CD4-positive, alpha-beta memory T cell (primary cell): ENCODE results near the gene CTNND2. TPM values are rescaled to one million over a fixed set of nuclear protein-coding genes. Genes with fewer than 3 reads are reported as not detected.

ENCODE experiments used
- CTCF ChIA-PET: fragments of 350-600 bp; sonication (Branson Sonifier 250); formaldehyde crosslinking; loops from one replicate; lab custom pipeline; 2021; ENCODE audit warnings: inconsistent platforms; ENCODE audit not compliant: partially characterized antibody; lab: Charles Lee
- POLR2A ChIA-PET: fragments of 350-600 bp; sonication (Branson Sonifier 250); formaldehyde crosslinking; loops from one replicate; lab custom pipeline; 2021; ENCODE audit not compliant: partially characterized antibody; lab: Charles Lee
- DNase-seq, 5 donors: peaks; one replicate each; pipeline versions ENCODE4 v3.0.0 to v3.0.0-alpha.2; 2020 to 2022; ENCODE audit warnings: mixed read lengths in 1 of 5
- H3K27ac ChIP-seq: one replicate; pipeline ENCODE4 v1.7.0; 2013; ENCODE audit warnings: low read depth, low read length
- H3K27me3 ChIP-seq: 2 replicates; pipeline ENCODE4 v1.7.0; 2013; ENCODE audit warnings: mild to moderate bottlenecking, low read length, moderate library complexity; ENCODE audit not compliant: insufficient read depth
- H3K36me3 ChIP-seq: 2 replicates; pipeline ENCODE4 v1.7.0; 2013; ENCODE audit warnings: mild to moderate bottlenecking, low read length, moderate library complexity; ENCODE audit not compliant: insufficient read depth
- H3K4me1 ChIP-seq: 2 replicates; pipeline ENCODE4 v1.7.0; 2013; ENCODE audit warnings: mild to moderate bottlenecking, low read length, moderate library complexity; ENCODE audit not compliant: insufficient read depth
- H3K4me3 ChIP-seq, 2 donors: one replicate each; pipeline ENCODE4 v1.7.0; 2013; ENCODE audit warnings: low read length in 2 of 2, mild to moderate bottlenecking in 1 of 2
- H3K9me3 ChIP-seq, 2 donors: one replicate each; pipeline ENCODE4 v1.7.0; 2013; ENCODE audit warnings: low read length in 2 of 2, control low read depth in 1 of 2; ENCODE audit not compliant: control insufficient read depth in 1 of 2
- H3K27ac Mint-ChIP-seq, 7 donors: one replicate each; pipeline ENCODE4 v1.8.0; 2020 to 2021; ENCODE audit warnings: mixed read lengths in 7 of 7, mild to moderate bottlenecking in 6 of 7, inconsistent platforms in 3 of 7, moderate library complexity in 3 of 7
- H3K27me3 Mint-ChIP-seq, 2 donors: one replicate each; pipeline ENCODE4 v1.8.0; 2020 to 2021; ENCODE audit warnings: mixed read lengths in 2 of 2
- H3K36me3 Mint-ChIP-seq, 2 donors: one replicate each; pipeline ENCODE4 v1.8.0; 2020 to 2021; ENCODE audit warnings: mixed read lengths in 2 of 2, inconsistent platforms in 1 of 2, mild to moderate bottlenecking in 1 of 2
- H3K4me1 Mint-ChIP-seq, 4 donors: one replicate each; pipeline ENCODE4 v1.8.0; 2020 to 2021; ENCODE audit warnings: mixed read lengths in 4 of 4, mild to moderate bottlenecking in 1 of 4
- H3K4me3 Mint-ChIP-seq, 8 donors: one replicate each; pipeline ENCODE4 v1.8.0; 2020 to 2021; ENCODE audit warnings: mixed read lengths in 8 of 8, mild to moderate bottlenecking in 7 of 8, moderate library complexity in 6 of 8, inconsistent platforms in 3 of 8
- H3K9me3 Mint-ChIP-seq, 8 donors: one replicate each; pipeline ENCODE4 v1.8.0; 2020 to 2021; ENCODE audit warnings: mixed read lengths in 8 of 8, mild to moderate bottlenecking in 5 of 8, inconsistent platforms in 3 of 8, moderate library complexity in 1 of 8
- intact Hi-C: fragments of 100-400 bp; cut with micrococcal nuclease; formaldehyde crosslinking; loops from one replicate; pipeline ENCODE4 v1.15.1; 2023
- polyA plus RNA-seq, 2 donors: library from polyadenylated mRNA; unstranded; fragments of 300-500 nt; fragmentation: Illumina TruSeq; gene quantifications; one replicate each; pipeline ENCODE4 v1.2.3, GENCODE V29; 2021
- total RNA-seq, 2 experiments: library from RNA; stranded (reverse); gene quantifications; one replicate each; pipeline ENCODE4 v1.2.3, GENCODE V29; 2021

The CTNND2 gene
- total and polyA plus RNA-seq, 4 experiments from 2014 or later, result 0.65 TPM; not detected in 3

DNA sequence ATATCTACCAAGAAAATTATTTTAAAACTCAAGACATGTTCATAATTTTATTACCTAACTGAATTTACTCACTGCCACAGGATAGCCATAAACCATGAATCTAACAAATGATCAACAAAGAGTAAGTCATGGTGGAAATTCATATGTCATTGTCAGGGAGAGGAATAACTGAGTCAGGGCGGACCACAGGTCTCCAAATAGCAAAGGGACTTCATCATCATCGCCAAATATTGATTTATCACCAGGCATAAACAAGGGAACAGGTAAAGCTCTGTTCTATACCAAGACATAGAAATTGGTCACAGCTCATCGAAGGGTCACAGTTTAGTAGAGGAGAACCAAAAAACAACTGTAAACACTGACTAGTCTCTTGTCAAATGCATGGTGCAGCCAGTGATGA, 94.8 kb downstream of the CTNND2 start:
- no peaks in the 10 kb centered on the region for H3K9me3 ChIP-seq
- no peak overlapping the region for H3K4me3 Mint-ChIP-seq
- no peaks in the 10 kb centered on the region for H3K36me3 Mint-ChIP-seq
- H3K27ac Mint-ChIP-seq, result no peak overlapping the region
- H3K27me3 Mint-ChIP-seq, result no peaks in the 10 kb centered on the region
- peaks cover 0 to 3% (median 0%) of the 10 kb centered on the region in 8 donors for H3K9me3 Mint-ChIP-seq
- H3K4me1 ChIP-seq, result no peaks in the 10 kb centered on the region
- no peaks in the 10 kb centered on the region for H3K27me3 ChIP-seq
- intact Hi-C loops, result no loop called here
- DNase-seq, result no peak
- no peaks in the 10 kb centered on the region for H3K4me1 Mint-ChIP-seq
- POLR2A ChIA-PET, result no interaction called here
- no peaks in the 10 kb centered on the region for H3K36me3 ChIP-seq
- H3K27ac ChIP-seq, result no peak overlapping the region
- H3K4me3 ChIP-seq, result no peak overlapping the region
- CTCF ChIA-PET, result no interaction called here

GRCh38 chr5:11803436-11803835, 100.8 kb downstream of the CTNND2 start:
- Mint-ChIP-seq H3K27ac (no peak overlapping the region), H3K4me1 (no peaks in the 10 kb centered on the region), H3K9me3 (peaks cover 0 to 4% (median 0%) of the 10 kb centered on the region in 8 donors), H3K4me3 (no peak overlapping the region), H3K36me3 (no peaks in the 10 kb centered on the region), H3K27me3 (no peaks in the 10 kb centered on the region)
- no peak for DNase-seq
- intact Hi-C loops, result no loop called here
- Histone ChIP-seq H3K4me1 (no peaks in the 10 kb centered on the region), H3K27me3 (no peaks in the 10 kb centered on the region), H3K9me3 (no peaks in the 10 kb centered on the region), H3K36me3 (no peaks in the 10 kb centered on the region), H3K27ac (no peak overlapping the region), H3K4me3 (no peak overlapping the region)
- CTCF ChIA-PET, result no interaction called here
- POLR2A ChIA-PET, result no interaction called here

DNA sequence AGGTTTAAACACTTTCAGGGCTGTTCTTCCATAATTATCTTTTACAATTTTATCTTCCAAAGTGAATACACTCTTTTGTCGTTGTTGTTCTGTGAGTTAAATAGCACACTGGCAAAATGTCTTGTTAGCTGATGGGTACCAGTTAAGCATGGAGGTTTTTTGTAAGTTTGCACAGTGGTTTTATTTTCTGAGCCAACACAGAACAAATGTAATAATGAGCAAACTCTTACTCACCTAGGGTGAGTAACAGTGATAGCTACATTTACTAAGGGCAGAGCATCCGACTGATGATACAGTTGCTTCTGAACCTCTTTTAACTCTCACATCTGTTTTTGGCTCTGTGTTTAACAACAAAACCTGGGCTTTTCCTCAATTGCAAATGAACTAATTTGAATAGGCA, 103.2 kb downstream of the CTNND2 start:
- no peak for DNase-seq
- Mint-ChIP-seq H3K4me3 (no peak overlapping the region), H3K36me3 (no peaks in the 10 kb centered on the region), H3K27ac (no peak overlapping the region), H3K27me3 (no peaks in the 10 kb centered on the region), H3K9me3 (peaks cover 0 to 4% (median under 1%) of the 10 kb centered on the region in 8 donors), H3K4me1 (no peaks in the 10 kb centered on the region)
- POLR2A ChIA-PET, result no interaction called here
- H3K27ac ChIP-seq, result no peak overlapping the region
- H3K4me1 ChIP-seq, result no peaks in the 10 kb centered on the region
- CTCF ChIA-PET, result no interaction called here
- H3K36me3 ChIP-seq, result no peaks in the 10 kb centered on the region
- H3K4me3 ChIP-seq, result no peak overlapping the region
- no peaks in the 10 kb centered on the region for H3K27me3 ChIP-seq
- intact Hi-C loops, result no loop called here
- no peaks in the 10 kb centered on the region for H3K9me3 ChIP-seq

DNA sequence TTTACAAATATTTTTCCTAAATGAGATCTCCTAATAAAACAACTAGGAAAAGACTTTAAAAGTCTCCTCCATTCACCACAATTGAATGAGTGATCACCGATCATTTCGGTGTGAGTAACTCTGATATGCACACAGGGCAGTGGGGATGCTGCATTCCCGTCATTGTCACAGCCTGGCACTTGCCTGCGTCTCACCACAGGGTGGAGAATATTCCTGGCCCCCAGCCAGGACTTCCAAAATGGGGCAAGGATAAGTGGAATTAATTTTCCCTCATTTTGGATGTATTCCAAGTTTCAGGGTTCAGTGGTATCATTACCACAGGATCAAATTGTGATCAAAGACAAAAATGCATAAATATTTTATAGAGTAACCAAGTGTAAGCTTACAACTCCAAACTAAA, 107.1 kb downstream of the CTNND2 start:
- no peak overlapping the region for H3K4me3 Mint-ChIP-seq
- intact Hi-C loops, result no loop called here
- no peaks in the 10 kb centered on the region for H3K36me3 Mint-ChIP-seq
- H3K9me3 Mint-ChIP-seq, result peaks cover 0 to 6% (median 0%) of the 10 kb centered on the region in 8 donors
- no peak for DNase-seq
- Histone ChIP-seq H3K4me3 (no peak overlapping the region), H3K36me3 (no peaks in the 10 kb centered on the region), H3K27ac (no peak overlapping the region), H3K27me3 (no peaks in the 10 kb centered on the region), H3K9me3 (no peaks in the 10 kb centered on the region), H3K4me1 (no peaks in the 10 kb centered on the region)
- H3K27ac Mint-ChIP-seq, result no peak overlapping the region
- no peaks in the 10 kb centered on the region for H3K27me3 Mint-ChIP-seq
- POLR2A ChIA-PET, result no interaction called here
- H3K4me1 Mint-ChIP-seq, result no peaks in the 10 kb centered on the region
- CTCF ChIA-PET, result no interaction called here

- Histone ChIP-seq H3K27ac (no peak overlapping the region), H3K36me3 (no peaks in the 10 kb centered on the region), H3K4me1 (no peaks in the 10 kb centered on the region), H3K4me3 (no peak overlapping the region), H3K9me3 (no peaks in the 10 kb centered on the region), H3K27me3 (no peaks in the 10 kb centered on the region)
- intact Hi-C loops, result no loop called here
- no peaks in the 10 kb centered on the region for H3K4me1 Mint-ChIP-seq
- ChIA-PET CTCF (no interaction called here), POLR2A (no interaction called here)
- no peaks in the 10 kb centered on the region for H3K27me3 Mint-ChIP-seq
- peaks cover 0 to 13% (median under 1%) of the 10 kb centered on the region in 8 donors for H3K9me3 Mint-ChIP-seq
- no peak overlapping the region for H3K4me3 Mint-ChIP-seq
- H3K27ac Mint-ChIP-seq, result no peak overlapping the region
- H3K36me3 Mint-ChIP-seq, result no peaks in the 10 kb centered on the region
- DNase-seq, result no peak
Measured at GRCh38 chr5:11793396-11793795, 110.8 kb downstream of the CTNND2 start.

DNA sequence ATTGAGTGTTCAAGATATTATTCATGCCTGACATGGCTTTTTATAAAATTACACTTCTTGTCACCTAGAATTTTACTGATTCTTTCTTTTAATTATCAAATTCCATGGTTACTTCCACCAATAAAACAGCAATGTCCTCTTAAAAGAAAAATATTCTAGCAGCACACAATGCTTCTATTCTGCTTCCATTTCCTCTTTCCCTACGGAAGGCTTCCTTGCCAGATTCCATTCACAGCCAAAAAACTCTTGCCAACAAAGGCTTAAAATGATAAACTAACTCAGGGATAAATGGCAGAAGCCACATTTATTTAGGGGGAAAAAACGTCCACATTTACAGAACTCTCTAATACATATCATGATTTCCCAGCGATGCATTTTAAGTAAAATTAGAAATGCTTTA, 111.6 kb downstream of the CTNND2 start:
- H3K4me1 ChIP-seq, result no peaks in the 10 kb centered on the region
- DNase-seq, result no peak
- H3K27me3 Mint-ChIP-seq, result no peaks in the 10 kb centered on the region
- H3K27me3 ChIP-seq, result no peaks in the 10 kb centered on the region
- peaks cover 0 to 13% (median under 1%) of the 10 kb centered on the region in 8 donors for H3K9me3 Mint-ChIP-seq
- H3K4me1 Mint-ChIP-seq, result no peaks in the 10 kb centered on the region
- H3K36me3 Mint-ChIP-seq, result no peaks in the 10 kb centered on the region
- intact Hi-C loops, result no loop called here
- H3K27ac Mint-ChIP-seq, result no peak overlapping the region
- no peaks in the 10 kb centered on the region for H3K9me3 ChIP-seq
- no peak overlapping the region for H3K4me3 ChIP-seq
- H3K36me3 ChIP-seq, result no peaks in the 10 kb centered on the region
- ChIA-PET POLR2A (no interaction called here), CTCF (no interaction called here)
- H3K27ac ChIP-seq, result no peak overlapping the region
- no peak overlapping the region for H3K4me3 Mint-ChIP-seq

DNA sequence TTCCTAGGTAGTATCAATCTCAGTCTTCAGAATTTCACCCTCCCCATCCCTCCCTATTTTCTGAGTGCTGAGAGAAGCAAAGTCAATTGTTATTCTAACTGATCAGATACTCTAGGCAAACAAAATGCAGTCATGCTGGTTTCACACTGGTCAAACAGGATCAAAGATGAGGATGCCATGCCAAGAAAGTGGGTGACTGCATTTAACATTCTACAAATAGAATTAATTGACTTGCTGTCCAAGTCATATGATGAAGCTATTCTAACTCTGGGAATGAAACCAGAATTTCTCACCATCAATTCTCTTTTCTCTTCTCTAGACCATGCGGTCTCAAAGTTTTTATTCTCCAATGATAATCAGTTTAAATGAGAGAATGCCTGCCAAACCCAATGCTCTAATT, 112.5 kb downstream of the CTNND2 start:
- no peak for DNase-seq
- Mint-ChIP-seq H3K27me3 (no peaks in the 10 kb centered on the region), H3K4me1 (no peaks in the 10 kb centered on the region), H3K27ac (no peak overlapping the region), H3K36me3 (no peaks in the 10 kb centered on the region), H3K9me3 (peaks cover 0 to 13% (median under 1%) of the 10 kb centered on the region in 8 donors), H3K4me3 (no peak overlapping the region)
- ChIA-PET POLR2A (no interaction called here), CTCF (no interaction called here)
- H3K27me3 ChIP-seq, result no peaks in the 10 kb centered on the region
- H3K9me3 ChIP-seq, result no peaks in the 10 kb centered on the region
- no peak overlapping the region for H3K4me3 ChIP-seq
- intact Hi-C loops, result no loop called here
- no peak overlapping the region for H3K27ac ChIP-seq
- H3K4me1 ChIP-seq, result no peaks in the 10 kb centered on the region
- no peaks in the 10 kb centered on the region for H3K36me3 ChIP-seq

DNA sequence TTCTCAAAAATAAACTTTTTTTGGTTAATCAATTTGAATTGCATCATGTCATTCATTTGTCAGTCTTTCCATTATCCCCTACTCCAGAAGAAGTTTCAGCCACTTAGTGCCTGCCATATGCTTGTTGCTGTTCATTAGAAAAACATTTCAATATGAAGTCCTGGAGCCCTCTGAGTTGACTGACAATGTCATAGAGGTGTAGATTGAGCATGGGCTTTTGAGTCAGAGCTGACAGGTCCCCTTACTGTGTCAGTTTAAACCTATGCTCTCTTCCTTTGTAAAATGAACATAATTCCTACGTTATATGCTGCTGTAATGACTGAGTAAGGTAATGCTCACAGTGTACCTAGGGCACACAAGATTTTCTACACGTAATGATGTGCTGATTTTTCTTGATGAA, 114.0 kb downstream of the CTNND2 start:
- Histone ChIP-seq H3K9me3 (no peaks in the 10 kb centered on the region), H3K27ac (no peak overlapping the region), H3K27me3 (no peaks in the 10 kb centered on the region), H3K4me1 (no peaks in the 10 kb centered on the region), H3K4me3 (no peak overlapping the region), H3K36me3 (no peaks in the 10 kb centered on the region)
- ChIA-PET CTCF (no interaction called here), POLR2A (no interaction called here)
- no peak for DNase-seq
- Mint-ChIP-seq H3K4me3 (no peak overlapping the region), H3K4me1 (no peaks in the 10 kb centered on the region), H3K36me3 (no peaks in the 10 kb centered on the region), H3K27me3 (no peaks in the 10 kb centered on the region), H3K9me3 (peaks cover 0 to 11% (median 0%) of the 10 kb centered on the region in 8 donors), H3K27ac (no peak overlapping the region)
- intact Hi-C loops, result no loop called here
